ENCODE measurements around the gene AFP. TPM values are rescaled to one million over a fixed set of nuclear protein-coding genes. Genes with fewer than 3 reads are reported as not detected.

AFP gene
- total RNA-seq, 1 donor from 2014 or later, result not detected

DNA sequence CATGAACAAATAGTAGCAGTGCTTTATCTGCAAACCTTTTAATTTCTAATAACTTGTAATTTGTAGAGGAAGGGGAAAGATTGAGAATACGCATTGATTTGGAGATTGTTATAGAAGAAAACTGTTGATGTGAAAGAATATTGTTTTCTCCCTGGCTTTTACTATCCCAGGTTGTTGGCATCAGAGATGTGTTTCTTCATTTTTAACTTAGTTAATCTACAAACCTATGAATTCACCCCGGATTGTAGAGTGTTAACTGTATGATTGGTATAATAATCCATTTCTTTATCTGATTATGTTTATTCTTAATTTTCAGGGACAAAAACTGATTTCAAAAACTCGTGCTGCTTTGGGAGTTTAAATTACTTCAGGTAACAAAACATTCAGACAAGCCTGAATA, 18.9 kb downstream of the AFP start:
- DNase-seq (ENCODE audit: low spot score in 2 of 2) (no peak), FAIRE-seq (no peak)

DNA sequence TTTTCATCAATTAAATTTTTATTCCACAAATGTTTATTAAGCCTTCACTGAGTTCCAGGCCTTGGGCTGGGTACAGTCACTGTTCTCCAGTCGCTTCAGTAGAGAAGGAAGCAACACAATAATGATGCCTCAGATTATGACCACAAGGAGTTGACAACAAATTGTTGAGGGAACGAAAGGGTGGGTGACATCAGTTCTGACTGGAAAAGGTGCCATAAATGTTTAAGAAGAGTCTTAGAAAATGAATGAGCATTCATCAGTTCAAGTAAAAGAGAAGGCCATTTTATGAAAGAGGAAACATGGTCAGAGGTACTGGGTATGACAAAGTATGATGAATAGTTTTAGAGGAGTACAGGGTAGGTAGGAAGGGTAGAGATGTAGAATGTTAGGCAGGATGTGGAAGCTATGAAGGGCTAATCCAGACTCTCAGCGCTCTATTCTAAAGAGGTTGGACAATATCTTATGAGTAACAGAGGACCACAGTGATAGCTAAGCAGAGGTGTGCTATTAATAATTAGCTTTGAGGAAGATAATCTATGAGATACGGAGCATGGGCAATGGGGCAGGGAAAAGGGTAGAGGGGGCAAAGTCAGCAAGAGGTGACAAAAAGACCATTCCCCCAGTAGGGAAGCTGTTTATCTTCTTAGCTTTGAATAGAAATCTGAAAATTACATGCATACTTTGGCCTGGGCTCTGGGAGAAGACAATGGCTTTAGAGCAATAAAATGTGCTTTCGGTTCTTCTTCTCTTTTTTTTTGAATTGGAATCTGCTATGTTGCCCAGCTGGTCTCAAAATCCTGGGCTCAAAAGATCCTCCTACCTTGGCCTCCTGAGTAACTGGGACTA, 20.4 kb downstream of the AFP start:
- DNase-seq (ENCODE audit: low spot score in 2 of 2) (no peak), FAIRE-seq (no peak)

DNA sequence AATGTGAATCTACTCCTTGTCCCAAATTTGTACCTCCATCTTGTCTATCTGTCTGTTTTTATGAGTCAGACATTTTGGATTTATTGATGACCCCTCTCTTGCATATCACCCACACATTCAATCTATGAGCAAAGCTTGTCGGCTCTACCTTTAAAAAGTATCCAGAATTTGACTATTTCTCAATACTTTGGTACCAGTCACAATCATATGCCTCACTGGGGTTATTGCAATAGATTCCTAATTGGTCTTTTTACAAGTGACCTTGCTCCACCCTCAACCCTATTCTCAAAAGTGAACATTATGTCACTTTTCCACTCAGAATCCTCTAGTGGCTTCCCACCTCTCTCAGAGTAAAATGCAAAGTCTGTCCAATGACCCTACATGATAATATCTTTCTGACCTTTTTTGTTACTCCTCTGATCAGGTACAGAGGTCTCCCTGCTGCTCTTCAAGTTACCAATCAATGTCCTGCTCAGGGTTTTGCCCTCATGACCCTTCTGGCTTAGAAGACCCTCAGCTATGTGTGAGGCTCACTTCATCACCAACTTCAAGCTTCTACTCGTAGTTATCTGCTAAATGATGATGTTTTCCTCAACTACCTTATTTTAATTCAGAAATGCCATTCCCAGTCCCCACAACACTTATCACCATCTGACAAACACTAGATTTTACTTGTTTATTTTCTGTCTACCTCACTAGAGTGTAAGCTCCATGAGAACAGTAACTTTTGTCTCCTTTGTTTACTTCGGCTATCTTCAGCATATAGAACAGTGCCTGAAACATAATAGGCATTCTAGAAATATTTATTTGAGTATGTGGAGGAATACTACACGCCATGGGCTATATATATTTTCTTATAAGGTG, 22.4 kb downstream of the AFP start:
- DNase-seq (ENCODE audit: low spot score in 2 of 2) (no peak), FAIRE-seq (no peak)

DNA sequence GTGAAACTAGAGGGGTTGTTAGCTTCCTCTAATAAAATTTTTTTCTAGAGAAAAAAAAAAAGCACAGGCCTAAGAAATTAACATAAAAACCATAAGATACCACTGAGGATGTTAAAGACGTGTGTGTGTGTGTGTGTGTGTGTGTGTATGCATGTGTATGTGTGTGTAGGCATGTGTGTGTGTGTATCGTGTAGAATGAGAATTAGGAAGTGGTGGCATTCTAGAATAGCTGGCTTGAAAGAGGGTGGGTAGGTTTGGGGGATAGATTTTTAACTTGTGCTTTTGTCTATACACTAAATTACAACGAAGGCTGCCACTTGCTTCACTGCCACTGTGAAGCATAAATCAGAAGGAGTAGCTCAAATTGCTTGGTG, 23.0 kb downstream of the AFP start:
- DNase-seq (ENCODE audit: low spot score in 2 of 2) (no peak), FAIRE-seq (no peak)

DNA sequence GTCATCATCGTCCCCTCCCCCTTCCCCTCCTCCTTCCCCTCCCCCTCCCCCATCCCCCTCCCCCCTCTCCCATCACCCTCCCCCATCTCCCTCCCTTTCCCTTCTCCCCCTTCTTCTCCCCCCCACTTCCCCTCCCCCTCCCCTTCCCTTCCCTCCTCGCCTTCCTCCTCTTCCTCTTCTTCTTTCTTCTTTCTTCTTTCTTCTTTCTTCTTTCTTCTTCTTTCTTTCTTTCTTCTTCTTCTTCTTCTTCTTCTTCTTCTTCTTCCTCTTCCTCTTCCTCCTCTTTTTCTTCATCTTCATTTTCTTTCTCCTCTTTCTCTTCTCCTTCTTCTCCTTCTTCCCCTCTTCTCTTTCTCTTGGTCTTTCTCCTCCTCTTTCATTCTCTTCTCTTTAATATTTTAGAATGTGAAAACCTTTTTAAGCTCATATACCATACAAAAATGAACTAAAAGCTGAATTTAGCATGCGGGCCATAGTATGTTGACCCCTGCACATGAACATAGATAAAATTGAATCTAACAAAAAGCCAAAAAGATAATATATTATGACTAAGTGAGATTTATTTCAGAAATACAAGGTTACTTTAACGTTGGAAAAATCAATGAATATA, 25.0 kb downstream of the AFP start:
- FAIRE-seq, result no peak
- no peak for DNase-seq (ENCODE audit: low spot score in 2 of 2)

DNA sequence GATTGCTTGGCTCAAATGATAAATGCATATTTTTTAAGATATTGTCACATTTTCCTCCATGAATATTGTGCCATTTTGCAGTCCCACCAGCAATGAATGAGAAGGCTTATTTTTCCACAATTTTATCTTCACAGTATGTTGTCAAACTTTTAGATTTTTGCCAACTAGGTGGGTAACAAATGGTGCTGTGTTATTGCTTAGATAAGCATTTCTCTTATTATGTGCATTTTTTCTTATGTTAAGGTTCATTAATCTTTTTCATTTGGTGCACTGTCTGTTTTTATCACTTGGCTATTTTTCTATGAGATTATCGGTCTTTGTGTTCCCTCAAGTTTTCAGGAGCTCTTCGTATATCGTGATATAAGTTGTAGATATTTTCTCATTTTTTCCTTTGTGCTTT, 32.1 kb downstream of the AFP start:
- no peak for DNase-seq (ENCODE audit: low spot score in 2 of 2)
- no peak for FAIRE-seq

DNA sequence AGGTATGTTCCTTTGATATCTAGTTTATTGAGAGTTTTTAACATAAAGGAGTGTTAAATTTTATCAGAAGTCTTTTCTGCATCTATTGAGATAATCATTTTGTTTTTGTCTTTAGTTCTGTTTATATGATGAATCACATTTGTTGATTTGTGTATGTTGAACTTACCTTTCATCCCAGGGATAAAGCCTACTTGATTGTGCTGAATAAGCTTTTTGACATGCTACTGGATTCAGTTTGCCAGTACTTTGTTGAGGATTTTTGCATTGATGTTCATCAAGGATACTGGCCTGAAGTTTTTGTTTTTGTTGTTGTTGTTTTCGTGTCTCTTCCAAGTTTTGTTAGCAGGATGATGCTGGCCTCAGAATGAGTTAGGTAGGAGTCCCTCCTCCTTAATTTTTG, 34.7 kb downstream of the AFP start:
- no peak for DNase-seq (ENCODE audit: low spot score in 2 of 2)
- FAIRE-seq, result no peak

DNA sequence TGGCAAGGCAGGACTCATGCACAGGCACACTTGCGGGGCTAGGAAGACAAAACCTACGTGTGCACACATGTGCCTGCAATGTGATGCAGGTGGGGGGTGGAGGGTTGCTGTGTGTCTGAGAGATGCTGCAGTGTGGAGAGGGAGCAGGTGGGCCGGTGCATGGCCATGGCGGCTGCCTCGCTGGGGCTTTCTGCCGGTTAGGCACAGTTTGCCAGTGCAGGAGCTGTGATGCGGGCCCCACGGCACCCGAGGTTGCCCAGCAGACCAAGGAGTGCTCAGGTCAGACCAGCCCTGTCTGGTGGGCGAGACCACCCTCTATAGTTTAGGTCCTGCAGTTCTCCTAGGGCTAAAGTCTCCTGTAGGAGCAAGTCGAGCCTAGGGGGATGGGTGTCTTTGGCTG, 41.2 kb downstream of the AFP start:
- no peak for FAIRE-seq
- DNase-seq (ENCODE audit: low spot score in 2 of 2), result no peak

DNA sequence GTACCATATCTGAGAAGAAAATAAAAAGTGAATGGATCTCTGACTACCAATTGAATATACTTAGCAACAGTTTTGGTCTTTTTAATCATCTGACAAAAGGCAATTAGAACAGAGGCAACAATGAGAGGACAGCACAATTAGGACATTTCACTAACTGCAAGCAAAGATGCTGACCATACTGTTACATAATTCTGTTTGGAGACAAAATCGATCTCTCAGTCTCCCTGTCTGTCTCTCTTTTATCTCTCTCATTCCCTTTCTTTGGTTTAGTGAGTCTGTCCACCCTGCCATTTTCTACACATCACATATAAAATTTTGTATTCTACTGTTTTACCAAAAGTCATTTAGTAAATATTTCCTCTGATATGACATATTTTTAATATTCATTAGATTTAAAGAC, 43.3 kb downstream of the AFP start:
- FAIRE-seq (no peak), DNase-seq (ENCODE audit: low spot score in 2 of 2) (no peak)

DNA sequence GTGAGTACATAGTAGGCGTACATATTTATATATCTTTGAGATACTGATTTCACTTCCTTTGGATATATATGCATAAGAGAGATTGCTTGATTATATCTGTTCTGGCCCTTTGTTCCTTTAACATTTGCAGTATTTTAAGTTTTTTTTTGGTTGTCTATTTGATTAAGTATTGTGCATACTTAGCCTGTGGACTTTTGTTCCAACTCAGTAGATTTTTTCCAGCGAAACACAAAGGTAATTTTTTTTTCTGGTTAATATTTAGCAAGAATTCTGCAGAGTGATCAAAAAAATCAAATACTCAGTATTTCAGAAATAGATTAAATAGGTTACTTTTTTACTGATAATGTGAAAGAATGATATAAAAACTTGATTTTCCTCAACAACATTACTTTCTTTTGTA, 45.3 kb downstream of the AFP start, which contains the start of gene AFM:
AFM (plus strand) TSS at position 388 of the 400 bp plus-strand sequence. CDS start 31 bp downstream, outside the sequence.
- DNase-seq (ENCODE audit: low spot score in 2 of 2), result no peak
- FAIRE-seq, result no peak

DNA sequence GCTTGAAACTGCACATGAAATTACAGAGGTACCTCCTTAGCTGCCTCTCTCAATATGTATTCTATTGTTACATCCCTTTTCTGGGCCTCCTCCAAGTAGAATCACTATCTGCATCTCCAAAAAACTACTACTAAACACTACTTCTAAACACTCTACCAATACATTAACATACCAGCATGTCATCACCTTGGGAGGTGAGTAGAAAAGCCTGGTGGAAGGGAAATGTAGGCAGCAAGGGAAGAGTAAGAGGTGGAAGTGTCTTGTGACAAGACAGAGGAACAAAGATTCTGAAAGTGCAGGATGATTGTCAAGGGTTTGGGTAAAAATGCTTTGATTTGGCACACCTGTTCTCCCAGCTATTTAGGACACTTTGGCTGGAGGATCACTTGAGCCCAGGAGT, 49.1 kb downstream of the AFP start:
- DNase-seq (ENCODE audit: low spot score in 2 of 2) (no peak), FAIRE-seq (no peak)

DNA sequence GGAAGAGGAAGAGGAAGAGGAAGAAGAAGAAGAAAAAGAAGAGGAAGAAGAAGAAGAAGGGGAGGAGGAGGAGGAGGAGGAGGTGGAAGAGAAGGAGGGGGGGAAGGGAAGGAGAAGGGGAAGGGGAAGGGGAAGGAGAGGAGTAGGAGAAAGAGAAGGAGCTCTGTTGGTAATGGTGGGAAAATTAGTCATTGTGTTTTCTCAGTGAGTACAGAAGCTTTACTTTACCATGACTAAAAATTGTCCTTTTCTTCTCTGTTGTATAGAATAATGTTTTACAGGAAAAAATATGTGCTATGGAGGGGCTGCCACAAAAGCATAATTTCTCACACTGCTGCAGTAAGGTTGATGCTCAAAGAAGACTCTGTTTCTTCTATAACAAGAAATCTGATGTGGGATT, 49.6 kb downstream of the AFP start:
- no peak for FAIRE-seq
- no peak for DNase-seq (ENCODE audit: low spot score in 2 of 2)

DNA sequence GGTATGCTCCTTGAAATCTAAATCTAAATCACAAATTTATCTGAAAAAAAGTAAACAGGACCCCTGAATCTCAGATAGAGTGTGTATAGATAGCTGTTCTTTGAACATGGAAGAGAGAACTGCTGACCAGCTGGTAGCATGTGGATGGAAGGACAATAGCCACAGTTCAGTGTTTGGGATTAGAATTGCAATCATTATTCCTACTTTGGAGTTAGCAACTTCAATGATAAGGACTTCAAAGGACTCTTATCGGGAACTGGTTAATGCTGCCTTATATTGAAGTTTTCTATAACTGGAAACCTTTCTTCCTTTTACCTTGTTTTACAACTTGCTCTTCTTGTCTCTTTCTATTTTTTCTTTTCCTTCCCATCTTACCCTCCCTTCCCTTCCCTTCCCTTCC, 50.5 kb downstream of the AFP start:
- FAIRE-seq (no peak), DNase-seq (ENCODE audit: low spot score in 2 of 2) (no peak)

DNA sequence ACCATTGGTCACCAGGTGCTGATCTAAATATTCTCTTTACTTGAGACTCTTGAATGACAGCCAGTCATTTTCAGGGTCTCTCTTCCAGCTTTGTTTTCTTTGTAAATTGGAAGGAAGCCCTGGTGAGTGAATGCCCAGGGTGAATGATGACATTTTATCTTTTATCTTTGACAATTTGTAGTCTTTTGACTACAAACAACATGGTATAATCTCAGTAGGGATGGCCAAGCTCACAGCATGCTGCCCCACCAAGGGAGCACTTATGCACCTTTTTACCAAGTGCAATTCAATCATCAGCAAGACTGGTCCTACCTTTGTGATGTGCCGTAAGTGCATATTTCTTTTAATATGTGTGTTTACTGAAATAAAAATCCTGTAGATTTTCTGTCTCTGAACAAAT, 51.2 kb downstream of the AFP start:
- DNase-seq (ENCODE audit: low spot score in 2 of 2) (no peak), FAIRE-seq (no peak)

DNA sequence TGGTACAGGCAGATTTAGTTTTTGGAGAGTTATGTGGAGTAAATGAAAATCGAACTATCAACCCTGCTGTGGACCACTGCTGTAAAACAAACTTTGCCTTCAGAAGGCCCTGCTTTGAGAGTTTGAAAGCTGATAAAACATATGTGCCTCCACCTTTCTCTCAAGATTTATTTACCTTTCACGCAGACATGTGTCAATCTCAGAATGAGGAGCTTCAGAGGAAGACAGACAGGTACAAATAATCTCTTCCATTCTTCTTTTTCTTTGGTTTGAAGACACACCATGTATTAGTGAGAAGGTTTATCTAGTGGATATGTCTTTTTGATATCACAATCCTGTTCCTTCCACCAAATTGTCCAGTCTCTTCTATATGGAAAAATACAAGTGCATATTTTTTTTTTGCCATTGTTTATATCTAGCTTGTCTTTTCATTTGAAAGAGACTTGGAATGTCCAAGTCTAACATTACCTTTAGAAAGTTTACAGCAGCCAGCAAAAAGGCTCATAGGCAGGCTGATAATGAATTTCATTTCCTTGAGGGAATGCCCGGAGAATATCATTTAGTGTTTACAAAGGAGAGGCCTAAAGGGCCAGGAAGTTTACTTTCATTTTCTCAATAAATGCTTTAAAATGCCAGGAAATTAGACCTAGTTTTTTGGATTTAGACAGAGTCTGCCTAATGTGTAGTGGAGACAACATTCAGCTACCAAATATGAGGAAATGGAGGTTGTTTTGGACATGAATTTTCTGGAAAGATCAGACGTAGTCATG, 64.2 kb downstream of the AFP start:
- no peak for DNase-seq (ENCODE audit: low spot score in 2 of 2)
- no peak for FAIRE-seq

DNA sequence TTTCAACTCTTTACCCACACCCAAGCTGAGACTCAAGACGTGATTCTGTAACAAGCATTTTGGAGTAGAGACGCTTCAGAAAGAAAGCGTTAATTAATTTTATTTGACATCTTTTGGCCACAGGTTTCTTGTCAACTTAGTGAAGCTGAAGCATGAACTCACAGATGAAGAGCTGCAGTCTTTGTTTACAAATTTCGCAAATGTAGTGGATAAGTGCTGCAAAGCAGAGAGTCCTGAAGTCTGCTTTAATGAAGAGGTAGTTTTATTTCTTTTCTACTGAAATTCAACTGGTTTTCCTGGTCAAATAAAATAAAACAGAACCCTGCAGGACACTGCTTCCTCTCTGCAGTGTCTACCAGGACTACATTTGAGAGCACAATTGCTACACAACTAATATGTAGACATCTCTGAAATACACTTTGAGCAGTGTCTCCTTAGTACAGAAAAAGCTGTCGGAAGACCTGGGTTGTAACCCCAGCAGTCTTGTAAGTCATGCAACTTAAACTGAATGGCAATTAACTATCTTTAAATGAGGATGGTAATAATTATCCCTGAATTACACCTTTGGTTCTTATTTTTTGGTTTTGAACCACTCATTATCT, 65.7 kb downstream of the AFP start:
- no peak for FAIRE-seq
- DNase-seq (ENCODE audit: low spot score in 2 of 2), result no peak

DNA sequence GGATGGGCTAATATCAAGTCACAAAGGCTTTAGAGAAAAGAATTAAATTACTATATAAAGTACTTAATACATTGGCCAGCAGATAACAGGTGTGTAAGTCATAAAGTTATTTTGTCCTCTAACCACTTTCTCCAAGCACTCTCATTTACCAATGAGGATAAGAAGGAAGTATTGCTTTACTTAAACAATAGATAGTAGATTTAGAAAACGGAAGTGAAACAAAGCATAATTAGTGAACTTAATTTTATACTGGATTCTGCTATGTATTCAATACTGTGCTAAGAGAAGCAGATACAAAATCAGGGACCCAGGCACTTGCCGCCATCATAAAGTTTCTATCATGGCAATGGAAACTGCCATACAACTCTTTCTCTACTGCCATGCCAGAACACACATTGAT, 69.5 kb downstream of the AFP start:
- FAIRE-seq, result no peak
- DNase-seq (ENCODE audit: low spot score in 2 of 2), result no peak
